Stimulated activated CD8-positive, alpha-beta memory T cell treated with anti-CD3 and anti-CD28 coated beads, Interleukin-15, amount 100 ng/mL, for 48 hours (primary cell): ENCODE data around the gene ARHGAP10.
"Not testable (repeated sequence)": the region's sequence is repeated elsewhere in the genome, so short reads cannot be mapped to it uniquely, and the experiment has no call there.

Experiments used
- DNase-seq, 2 donors: peaks; one replicate each; pipeline ENCODE4 v3.0.0-alpha.2; 2020; ENCODE audit warnings: low read depth in 2 of 2

ARHGAP10 gene

GRCh38 chr4:147912106-147912505, 180.2 kb downstream of the ARHGAP10 start:
- not testable (repeated sequence) for DNase-seq

GRCh38 chr4:147913137-147913536, 181.2 kb downstream of the ARHGAP10 start:
- no peak for DNase-seq

- no peak for DNase-seq
Measured at GRCh38 chr4:147916351-147916750, 184.5 kb downstream of the ARHGAP10 start.

GRCh38 chr4:147923381-147923780, 191.5 kb downstream of the ARHGAP10 start:
- DNase-seq = no peak

GRCh38 chr4:147923854-147924253, 192.0 kb downstream of the ARHGAP10 start:
- DNase-seq = no peak

GRCh38 chr4:147924604-147925412, 192.9 kb downstream of the ARHGAP10 start:
- no peak for DNase-seq

- DNase-seq = no peak
Measured at GRCh38 chr4:147927377-147928137, 195.7 kb downstream of the ARHGAP10 start.

GRCh38 chr4:147928400-147928799, 196.5 kb downstream of the ARHGAP10 start:
- no peak for DNase-seq

- DNase-seq = no peak
Measured at GRCh38 chr4:147929746-147930145, 197.9 kb downstream of the ARHGAP10 start.

- DNase-seq = no peak
Measured at GRCh38 chr4:147933316-147933715, 201.4 kb downstream of the ARHGAP10 start.

GRCh38 chr4:147933779-147934178, 201.9 kb downstream of the ARHGAP10 start:
- no peak for DNase-seq

GRCh38 chr4:147938496-147938895, 206.6 kb downstream of the ARHGAP10 start:
- no peak for DNase-seq

GRCh38 chr4:147940171-147940570, 208.3 kb downstream of the ARHGAP10 start:
- no peak for DNase-seq

- DNase-seq = no peak
Measured at GRCh38 chr4:147941373-147941772, 209.5 kb downstream of the ARHGAP10 start.

GRCh38 chr4:147942729-147943128, 210.8 kb downstream of the ARHGAP10 start:
- no peak for DNase-seq

- DNase-seq = no peak
Measured at GRCh38 chr4:147943159-147943638, 211.3 kb downstream of the ARHGAP10 start.

GRCh38 chr4:147944249-147944648, 212.4 kb downstream of the ARHGAP10 start:
- no peak for DNase-seq

- no peak for DNase-seq
Measured at GRCh38 chr4:147944670-147945260, 212.9 kb downstream of the ARHGAP10 start.

- no peak for DNase-seq
Measured at GRCh38 chr4:147948336-147948735, 216.4 kb downstream of the ARHGAP10 start.

- no peak for DNase-seq
Measured at GRCh38 chr4:147950261-147950660, 218.4 kb downstream of the ARHGAP10 start.

- DNase-seq = no peak
Measured at GRCh38 chr4:147950841-147951240, 219.0 kb downstream of the ARHGAP10 start.

GRCh38 chr4:147954850-147955249, 223.0 kb downstream of the ARHGAP10 start:
- DNase-seq = no peak
